HG02759 (cell line): Measurements from ENCODE around the gene RNASEH2A.
"Not testable (repeated sequence)": the region's sequence is repeated elsewhere in the genome, so short reads cannot be mapped to it uniquely, and the experiment has no call there.

ENCODE experiments used
- ATAC-seq: cut with Tn5 transposase; IDR thresholded peaks from one replicate; pipeline ENCODE4 v1.9.1; 2021; ENCODE audit warnings: mild to moderate bottlenecking, moderate library complexity; ENCODE audit not compliant: unreplicated experiment

The RNASEH2A gene

GRCh38 chr19:12825254-12826131 lies 19.1 kb downstream of the RNASEH2A start:
- ATAC-seq, result no peak

- no peak for ATAC-seq
These were observed 22.1 kb downstream of the RNASEH2A start for GRCh38 chr19:12828494-12828893.

GRCh38 chr19:12833418-12833737 lies 27.0 kb downstream of the RNASEH2A start:
- no peak for ATAC-seq

GRCh38 chr19:12833738-12834565 lies 27.6 kb downstream of the RNASEH2A start:
- no peak for ATAC-seq

GRCh38 chr19:12834566-12834943 lies 28.2 kb downstream of the RNASEH2A start, which contains the start of gene RTBDN:
TSS of gene RTBDN (minus strand) at chr19:12834579. CDS start at chr19:12829979, 4,600 bp downstream.
- ATAC-seq, result no peak

GRCh38 chr19:12834976-12835757 lies 28.8 kb downstream of the RNASEH2A start:
- ATAC-seq, result no peak

GRCh38 chr19:12836529-12836863 lies 30.1 kb downstream of the RNASEH2A start:
- ATAC-seq, result no peak

- no peak for ATAC-seq
These were observed 30.8 kb downstream of the RNASEH2A start for GRCh38 chr19:12837225-12837624.

GRCh38 chr19:12838182-12838885 lies 31.9 kb downstream of the RNASEH2A start, which contains the start of gene MAST1:
TSS of gene MAST1 (plus strand) at chr19:12838515. CDS start at chr19:12838573, 58 bp downstream.
- ATAC-seq, result no peak

- ATAC-seq, result no peak
These were observed 32.7 kb downstream of the RNASEH2A start for GRCh38 chr19:12838886-12839756.

- no peak for ATAC-seq
These were observed 34.0 kb downstream of the RNASEH2A start for GRCh38 chr19:12840091-12841079.

GRCh38 chr19:12841094-12841493 lies 34.7 kb downstream of the RNASEH2A start:
- ATAC-seq, result no peak

- no peak for ATAC-seq
These were observed 36.1 kb downstream of the RNASEH2A start for GRCh38 chr19:12842511-12842910.

GRCh38 chr19:12843328-12843727 lies 36.9 kb downstream of the RNASEH2A start:
- no peak for ATAC-seq

- ATAC-seq, result no peak
These were observed 37.8 kb downstream of the RNASEH2A start for GRCh38 chr19:12843999-12844732.

- ATAC-seq, result not testable (repeated sequence)
These were observed 40.2 kb downstream of the RNASEH2A start for GRCh38 chr19:12846613-12847012.
